Prostate gland (tissue), 2 donors: ENCODE results near the gene YBX3. TPM values are rescaled to one million over a fixed set of nuclear protein-coding genes. Genes with fewer than 3 reads are reported as not detected.

Experiments used
- DNase-seq: peaks from one replicate; pipeline ENCODE4 v3.0.0-alpha.2; 2019; ENCODE audit warnings: low spot score
- H3K27ac ChIP-seq, 2 donors: fragments of 200-600 bp; sonication (generic); 2 replicates each; pipeline ENCODE4 v1.5.1; 2017 to 2019
- H3K27me3 ChIP-seq: fragments of 200-600 bp; sonication (generic); replicated peaks from 2 replicates; pipeline ENCODE4 v1.5.1; 2019; ENCODE audit not compliant: insufficient read depth
- H3K36me3 ChIP-seq, 2 donors: fragments of 200-600 bp; sonication (generic); 1 replicate in 1 of 2; 2 replicates in 1 of 2; pipeline versions ENCODE4 v1.5.1 to v1.8.1; 2017 to 2019
- H3K4me1 ChIP-seq: fragments of 200-600 bp; sonication (generic); replicated peaks from 2 replicates; pipeline ENCODE4 v1.5.1; 2019
- H3K4me3 ChIP-seq, 2 donors: fragments of 200-600 bp; sonication (generic); 2 replicates each; pipeline ENCODE4 v1.5.1; 2017 to 2019
- H3K9me3 ChIP-seq: fragments of 200-600 bp; sonication (generic); 2 replicates; pipeline ENCODE4 v1.5.1; 2017
- CTCF ChIP-seq, 4 experiments: fragments of 200-600 bp in 2 of 4; fragments of 450-650 bp in 2 of 4; sonication (generic) in 2 of 4; IDR thresholded peaks; 1 replicate in 3 of 4; 2 replicates in 1 of 4; pipeline ENCODE4 v1.5.1; 2016 to 2019; ENCODE audit warnings: antibody characterized with exemption in 4 of 4, mild to moderate bottlenecking in 2 of 4, moderate library complexity in 2 of 4
- POLR2A ChIP-seq: fragments of 450-650 bp; IDR thresholded peaks from one replicate; pipeline ENCODE4 v1.6.1; 2016; ENCODE audit warnings: antibody characterized with exemption, mild to moderate bottlenecking
- POLR2AphosphoS5 ChIP-seq: sonication (generic); formaldehyde crosslinking; IDR thresholded peaks from one replicate; pipeline ENCODE4 v1.6.1; 2017; ENCODE audit warnings: antibody characterized with exemption
- WGBS: methylation state at CpG from one replicate; pipeline ENCODE4 v1.1.5; 2018; 5-methylcytosine and 5-hydroxymethylcytosine counted together
- intact Hi-C: fragments of 100-400 bp; cut with DNase I; formaldehyde crosslinking; loops from one replicate; pipeline ENCODE4 v1.14.2; 2022
- total RNA-seq, 2 donors: library from RNA; depleted of rRNA; stranded (reverse); fragments of >200 nt; gene quantifications; one replicate each; pipeline ENCODE4 v1.1.0, GENCODE V29; 2016

YBX3 gene
- total RNA-seq, 2 donors from 2014 or later = 197 to 358 TPM

DNA sequence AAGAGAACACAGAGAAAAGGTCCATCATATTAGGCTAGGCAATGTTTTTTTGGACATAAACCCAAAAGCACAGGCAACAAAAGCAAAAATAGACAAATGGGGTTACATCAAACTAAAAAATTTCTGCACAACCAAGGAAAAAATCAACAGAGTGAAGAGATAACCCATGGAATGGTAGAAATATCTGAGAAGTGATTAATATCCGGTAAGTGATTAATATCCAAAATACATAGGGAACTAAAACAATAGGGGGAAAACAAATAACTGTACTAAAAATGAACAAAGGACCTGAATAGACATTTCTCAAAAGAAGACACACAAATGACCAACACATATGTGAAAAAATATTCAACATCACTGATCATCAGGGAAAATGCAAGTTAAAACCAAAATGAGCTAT, 53.6 kb downstream of the YBX3 start:
- H3K9me3 ChIP-seq = no peaks in the 10 kb centered on the region
- no peaks in the 10 kb centered on the region for H3K27me3 ChIP-seq
- no peak overlapping the region for H3K4me3 ChIP-seq
- DNase-seq = no peak
- no peak for TF ChIP-seq POLR2AphosphoS5
- H3K4me1 ChIP-seq = no peaks in the 10 kb centered on the region
- H3K36me3 ChIP-seq = no peaks in the 10 kb centered on the region
- intact Hi-C loops = no loop called here
- peak overlapping the region in 1 of 2 donors; percentile 64 for H3K27ac ChIP-seq
- WGBS = 100% methylated on average over 1 of the region's 1 CpG

DNA sequence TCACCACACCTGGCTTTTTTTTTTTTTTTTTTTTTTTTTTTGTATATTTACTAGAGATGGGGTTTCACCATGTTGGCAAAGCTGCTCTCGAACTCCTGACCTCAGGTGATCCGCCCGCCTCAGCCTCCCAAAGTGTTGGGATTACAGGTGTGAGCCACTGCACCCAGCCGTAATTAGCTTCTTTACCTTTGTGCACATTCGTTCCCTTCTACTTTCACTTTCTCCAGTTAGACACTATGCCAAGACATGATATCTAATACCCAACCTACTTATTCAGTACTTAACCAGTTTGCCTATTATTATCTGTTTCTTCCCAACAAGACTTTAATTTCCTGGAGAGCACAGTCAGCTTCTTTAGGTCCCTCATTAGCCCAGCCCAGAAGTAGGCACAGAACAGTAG, 54.6 kb downstream of the YBX3 start:
- no peaks in the 10 kb centered on the region for H3K9me3 ChIP-seq
- peak overlapping the region; percentile 64 to 70 for H3K27ac ChIP-seq
- no peaks in the 10 kb centered on the region for H3K36me3 ChIP-seq
- H3K27me3 ChIP-seq = no peaks in the 10 kb centered on the region
- no peak for DNase-seq
- H3K4me1 ChIP-seq = no peaks in the 10 kb centered on the region
- no peak overlapping the region for H3K4me3 ChIP-seq
- no peak for TF ChIP-seq POLR2AphosphoS5
- no peak for TF ChIP-seq CTCF (IDR thresholded peaks at IDR 0.05)
- no peak for TF ChIP-seq POLR2A
- WGBS = 57% methylated on average over 5 of the region's 5 CpGs
- intact Hi-C loops = no loop called here

GRCh38 chr12:10667581-10667980, 55.5 kb downstream of the YBX3 start:
- H3K9me3 ChIP-seq = no peaks in the 10 kb centered on the region
- TF ChIP-seq CTCF (IDR thresholded peaks at IDR 0.05) (no peak), POLR2AphosphoS5 (no peak), POLR2A (no peak)
- H3K27ac ChIP-seq = peak overlapping the region; percentile 64 to 70
- intact Hi-C loops = no loop called here
- H3K36me3 ChIP-seq = no peaks in the 10 kb centered on the region
- H3K27me3 ChIP-seq = no peaks in the 10 kb centered on the region
- H3K4me3 ChIP-seq = no peak overlapping the region
- no peaks in the 10 kb centered on the region for H3K4me1 ChIP-seq
- 48% methylated on average over 1 of the region's 1 CpG for WGBS
- DNase-seq = no peak

DNA sequence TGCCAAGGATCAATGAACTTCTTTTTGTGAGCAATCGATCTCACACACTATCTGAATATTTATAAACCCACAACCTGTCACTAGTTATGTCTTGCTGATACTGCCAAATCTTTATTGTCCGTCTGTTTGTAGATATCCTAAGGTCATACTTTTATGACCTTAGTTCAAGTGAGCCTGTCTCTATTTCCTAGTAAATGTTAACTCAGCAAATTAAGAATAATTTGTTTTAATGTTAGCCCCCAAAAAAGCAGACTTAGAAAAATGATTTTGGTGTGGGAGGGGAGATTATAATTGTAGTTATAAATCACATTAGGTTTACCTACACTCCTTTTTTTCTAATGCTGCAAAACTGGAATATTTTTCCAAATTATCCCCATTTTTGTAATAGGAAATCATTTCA, 58.6 kb downstream of the YBX3 start:
- intact Hi-C loops = no loop called here
- Histone ChIP-seq H3K27ac (peak overlapping the region; percentile 59 to 64), H3K27me3 (no peaks in the 10 kb centered on the region), H3K36me3 (no peaks in the 10 kb centered on the region), H3K4me3 (no peak overlapping the region), H3K4me1 (no peaks in the 10 kb centered on the region), H3K9me3 (no peaks in the 10 kb centered on the region)
- DNase-seq = no peak
- 68% methylated on average over 2 of the region's 2 CpGs for WGBS
- TF ChIP-seq POLR2AphosphoS5 (no peak), POLR2A (no peak), CTCF (IDR thresholded peaks at IDR 0.05) (no peak)

DNA sequence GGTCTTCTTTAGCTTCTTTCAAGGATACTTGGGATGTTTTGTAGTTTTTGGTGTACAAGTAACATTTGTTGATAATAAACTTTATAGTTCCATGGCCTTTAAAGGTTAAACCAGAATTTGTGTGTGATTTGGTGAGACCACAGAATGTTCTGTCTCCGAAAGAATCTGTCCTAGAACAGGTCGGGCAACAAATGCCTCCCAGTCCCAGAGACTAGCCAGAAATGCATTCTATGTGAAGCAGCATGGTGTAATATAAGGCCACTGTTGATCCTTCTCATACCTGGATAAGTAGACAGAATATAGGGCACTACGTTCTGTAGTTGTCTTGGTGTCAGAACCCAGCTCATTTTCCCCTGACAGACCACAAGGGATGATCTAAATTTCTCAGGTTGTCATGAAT, 59.3 kb downstream of the YBX3 start:
- no peaks in the 10 kb centered on the region for H3K36me3 ChIP-seq
- TF ChIP-seq CTCF (IDR thresholded peaks at IDR 0.05) = no peak
- TF ChIP-seq POLR2AphosphoS5 = peak; percentile 59
- 48% methylated on average over 3 of the region's 3 CpGs for WGBS

More for the DNA sequence above, 59.3 kb downstream of the YBX3 start:
- peak; percentile 32 for DNase-seq
- Histone ChIP-seq H3K4me3 (no peak overlapping the region), H3K27me3 (no peaks in the 10 kb centered on the region), H3K27ac (peak overlapping the region; percentile 59 to 64), H3K9me3 (no peaks in the 10 kb centered on the region), H3K4me1 (no peaks in the 10 kb centered on the region)
- intact Hi-C loops = no loop called here
